Measurements from ENCODE around the gene SPACA4.
A peak's percentile ranks its signal among the peaks of the same experiment; 100 is the strongest.

The SPACA4 gene

GRCh38 chr19:48598996-48599700 is 7.4 kb upstream of the SPACA4 start:
- DNase-seq: no peak

DNA sequence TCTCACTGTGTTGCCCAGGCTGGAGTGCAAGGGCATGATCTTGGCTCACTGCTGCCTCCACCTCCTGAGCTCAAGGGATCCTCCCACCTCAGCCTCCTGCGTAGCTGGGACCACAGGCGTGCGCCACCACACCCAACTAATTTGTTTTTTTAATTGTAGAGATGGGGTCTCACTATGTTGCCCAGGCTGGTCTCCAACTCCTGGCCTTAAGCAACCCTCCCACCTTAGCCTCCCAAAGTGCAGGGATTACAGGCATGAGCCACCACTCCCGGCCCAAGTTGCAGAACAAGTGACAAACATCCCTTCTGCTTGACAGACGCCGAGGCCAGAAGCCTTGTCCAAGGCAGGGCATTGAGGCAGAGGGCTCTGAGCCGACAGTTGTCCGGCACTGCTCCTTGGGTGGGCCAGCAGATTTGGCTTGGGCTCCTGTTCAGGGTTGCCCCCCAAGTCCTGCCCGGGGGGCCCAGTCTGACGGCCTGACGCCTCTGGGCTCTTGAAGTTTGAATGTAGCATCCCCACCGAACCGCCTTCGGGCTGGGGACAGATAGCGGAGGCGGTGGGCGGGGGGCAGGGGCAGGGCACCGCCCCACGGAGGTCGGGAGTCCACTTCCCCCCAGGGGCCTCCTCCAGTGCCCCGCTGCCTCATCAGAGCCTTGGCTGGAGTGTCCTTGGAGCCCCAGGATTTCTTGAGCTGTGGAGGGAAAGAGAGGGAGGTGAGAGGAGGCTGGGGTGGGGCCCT is 5.7 kb upstream of the SPACA4 start:
- no peak for DNase-seq

DNA sequence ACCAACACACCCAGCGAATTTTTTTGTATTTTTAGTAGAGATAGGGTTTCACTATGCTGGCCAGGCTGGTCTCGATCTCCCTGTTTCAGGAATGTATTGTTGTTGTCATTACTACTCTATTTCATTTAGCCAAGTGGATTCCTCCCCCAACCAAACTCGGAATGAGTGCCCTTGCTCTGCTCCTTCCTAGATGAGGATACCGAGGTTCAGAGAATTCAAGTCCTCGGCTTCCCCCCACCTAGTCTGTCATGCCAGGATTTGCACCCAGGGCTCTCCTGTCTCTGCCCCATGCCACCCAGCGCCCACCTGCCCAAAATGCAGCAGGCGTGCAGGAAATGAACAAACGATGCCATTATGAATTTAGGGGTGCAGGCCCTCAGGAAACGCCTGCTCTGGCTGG is 3.5 kb upstream of the SPACA4 start:
- no peak for DNase-seq

- no peak for DNase-seq
These were observed 3.1 kb upstream of the SPACA4 start for GRCh38 chr19:48603449-48603848.

DNA sequence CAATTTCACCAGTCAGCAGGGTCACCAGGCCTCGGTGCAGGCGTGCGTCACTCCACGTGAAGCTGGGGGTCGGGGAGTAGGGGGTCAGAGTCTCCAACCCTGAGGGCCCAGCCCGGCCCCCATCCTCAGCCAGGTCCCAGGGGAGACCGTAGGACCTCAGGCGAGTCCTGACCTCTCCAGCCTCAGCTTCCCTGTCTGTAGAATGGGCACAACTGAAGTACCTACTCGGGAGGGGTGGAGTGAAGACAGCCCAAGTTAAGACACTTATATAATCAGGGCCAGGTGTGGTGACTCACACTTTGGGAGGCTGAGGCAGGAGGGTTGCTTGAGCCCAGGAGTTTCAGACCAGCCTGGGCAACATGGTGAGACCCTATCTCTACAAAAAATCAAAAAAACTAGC is 2.7 kb upstream of the SPACA4 start:
- no peak for DNase-seq

- no peak for DNase-seq
These were observed 815 bp downstream of the SPACA4 start for GRCh38 chr19:48607359-48607755.

DNA sequence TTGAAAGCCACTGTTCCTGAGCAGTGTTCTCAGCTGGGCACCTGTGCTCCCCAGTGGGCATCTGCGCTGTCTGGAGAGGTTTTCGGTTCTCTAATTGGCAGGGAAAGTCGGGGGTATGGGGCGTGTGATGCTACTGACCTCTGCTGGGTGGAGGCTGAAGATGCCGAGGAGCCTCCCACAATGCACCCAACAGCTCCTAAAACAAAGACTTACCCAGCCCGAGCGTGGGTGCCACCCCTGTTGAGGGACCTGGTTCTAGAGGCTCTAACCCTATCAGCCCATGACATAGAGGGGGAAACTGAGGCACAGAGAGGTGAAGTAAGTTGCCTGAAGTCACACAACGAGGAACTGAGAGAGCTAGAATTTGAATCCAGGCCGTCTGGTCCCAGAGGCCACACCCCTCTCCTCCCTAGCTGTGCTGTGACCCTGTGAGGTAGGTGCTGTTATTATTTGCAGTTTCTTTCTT is 2.3 kb downstream of the SPACA4 start:
- peak; percentile 31 for DNase-seq

DNA sequence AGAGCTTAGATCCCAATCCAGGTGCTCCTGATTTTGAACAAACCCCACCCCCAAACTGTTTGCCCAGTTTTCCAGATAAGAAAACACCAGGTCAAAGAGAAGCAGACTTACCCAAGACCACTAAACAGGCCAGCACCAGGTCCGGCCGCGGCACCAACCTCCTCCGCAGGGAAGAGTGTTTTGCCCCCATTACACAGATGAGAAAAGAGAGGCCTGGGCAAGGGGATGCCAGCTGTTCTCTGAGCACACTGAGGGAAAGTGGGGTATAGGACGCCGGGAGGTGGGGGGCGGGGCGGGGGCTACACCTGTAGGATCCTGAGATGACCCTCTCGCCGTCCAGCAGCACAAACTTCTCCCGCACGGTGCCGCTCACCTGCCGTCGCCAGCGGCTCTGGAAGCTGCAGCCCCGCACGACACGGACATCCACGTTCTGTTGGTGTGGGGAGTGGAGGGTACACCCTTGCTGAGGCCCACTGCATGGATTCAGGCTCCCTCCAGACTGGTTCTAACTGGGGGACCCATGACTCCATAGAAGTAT is 3.1 kb downstream of the SPACA4 start:
- no peak for DNase-seq

DNA sequence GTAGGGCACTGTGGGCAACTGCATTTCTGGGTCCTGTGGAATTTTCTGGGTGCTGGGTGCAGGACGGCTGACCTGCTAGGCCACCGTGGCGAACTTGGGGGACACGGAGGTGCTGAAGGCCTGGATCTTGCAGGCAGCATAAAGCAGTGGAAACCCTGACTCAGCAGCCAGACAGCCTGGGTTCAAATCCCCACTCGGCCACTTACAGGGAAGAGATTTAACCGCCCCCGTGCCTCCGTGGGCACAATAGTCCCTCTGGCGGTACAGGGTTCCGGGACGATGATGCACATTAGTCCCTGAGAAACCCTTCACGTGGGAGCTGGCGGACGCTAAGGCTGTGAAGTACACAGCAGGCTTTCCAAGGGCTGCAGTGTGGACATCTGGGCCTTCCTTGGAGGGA is 5.3 kb downstream of the SPACA4 start:
- DNase-seq: no peak

DNA sequence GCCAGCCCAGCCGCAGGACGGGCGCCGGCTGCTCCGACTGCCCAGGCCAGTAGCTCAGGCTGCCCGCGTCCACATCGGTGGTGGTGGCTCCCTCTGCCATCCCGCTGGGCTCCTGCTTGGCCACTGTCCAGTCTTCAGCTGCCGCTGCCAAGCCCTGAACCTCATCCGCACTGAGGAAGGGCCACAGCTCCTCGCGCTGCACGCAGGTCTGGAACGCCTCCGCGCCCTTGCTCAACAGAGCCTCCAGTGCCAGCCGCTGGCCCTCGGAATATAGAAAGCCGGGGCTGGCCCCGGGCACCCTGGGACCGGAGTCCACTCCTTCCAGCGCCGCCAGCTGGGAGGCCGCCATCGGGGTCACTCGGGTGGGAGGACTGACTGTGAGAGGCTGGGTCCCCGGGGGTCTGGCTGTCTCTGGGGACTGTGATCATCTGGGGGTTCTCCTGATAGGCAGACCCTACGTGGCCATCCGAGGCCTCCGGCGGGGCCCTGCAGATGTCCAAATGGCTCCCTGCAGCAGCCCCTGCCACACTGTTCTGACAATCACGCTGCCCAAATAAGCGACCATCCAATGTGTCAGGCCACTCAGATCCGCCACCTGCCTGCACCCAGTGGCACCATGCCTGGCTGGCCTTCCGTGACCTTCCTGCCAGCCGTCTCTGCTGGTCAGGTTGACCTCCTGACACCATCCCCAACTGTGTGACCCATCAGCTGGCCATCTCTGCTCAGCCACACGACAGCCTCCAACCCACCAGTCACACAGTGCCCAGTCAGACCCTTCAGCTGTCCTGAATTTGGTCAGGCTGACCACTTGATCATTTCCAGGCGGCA is 6.7 kb downstream of the SPACA4 start:
- DNase-seq: no peak

- no peak for DNase-seq
These were observed 7.4 kb downstream of the SPACA4 start for GRCh38 chr19:48613852-48614435.

- no peak for DNase-seq
These were observed 8.1 kb downstream of the SPACA4 start, which contains the start of gene FAM83E for GRCh38 chr19:48614436-48615230. Gene FAM83E (minus strand): TSS chr19:48615076. CDS start chr19:48613372, 1,704 bp downstream.

GRCh38 chr19:48615231-48616040 is 8.9 kb downstream of the SPACA4 start:
- no peak for DNase-seq

DNA sequence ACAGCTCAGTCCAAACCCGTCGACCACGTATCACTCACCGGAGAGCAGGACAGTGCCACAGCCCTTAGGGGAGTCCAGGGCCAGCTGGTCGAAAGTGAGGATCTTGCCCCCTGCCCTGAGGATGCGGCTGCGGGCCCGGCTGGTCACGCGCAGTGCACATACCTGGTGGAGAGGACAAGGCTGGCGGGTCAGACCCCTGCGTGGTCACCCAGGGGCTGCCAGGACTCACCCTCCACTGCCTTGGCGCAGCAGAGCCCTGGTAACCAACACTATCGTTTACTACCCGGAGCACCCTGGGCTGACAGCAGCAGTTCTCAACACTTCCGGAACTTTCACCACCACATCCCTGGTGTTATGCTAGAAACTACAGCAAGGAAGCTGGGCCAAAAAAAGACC is 9.5 kb downstream of the SPACA4 start:
- no peak for DNase-seq

- DNase-seq: no peak
These were observed 10.0 kb downstream of the SPACA4 start for GRCh38 chr19:48616491-48617056.

DNA sequence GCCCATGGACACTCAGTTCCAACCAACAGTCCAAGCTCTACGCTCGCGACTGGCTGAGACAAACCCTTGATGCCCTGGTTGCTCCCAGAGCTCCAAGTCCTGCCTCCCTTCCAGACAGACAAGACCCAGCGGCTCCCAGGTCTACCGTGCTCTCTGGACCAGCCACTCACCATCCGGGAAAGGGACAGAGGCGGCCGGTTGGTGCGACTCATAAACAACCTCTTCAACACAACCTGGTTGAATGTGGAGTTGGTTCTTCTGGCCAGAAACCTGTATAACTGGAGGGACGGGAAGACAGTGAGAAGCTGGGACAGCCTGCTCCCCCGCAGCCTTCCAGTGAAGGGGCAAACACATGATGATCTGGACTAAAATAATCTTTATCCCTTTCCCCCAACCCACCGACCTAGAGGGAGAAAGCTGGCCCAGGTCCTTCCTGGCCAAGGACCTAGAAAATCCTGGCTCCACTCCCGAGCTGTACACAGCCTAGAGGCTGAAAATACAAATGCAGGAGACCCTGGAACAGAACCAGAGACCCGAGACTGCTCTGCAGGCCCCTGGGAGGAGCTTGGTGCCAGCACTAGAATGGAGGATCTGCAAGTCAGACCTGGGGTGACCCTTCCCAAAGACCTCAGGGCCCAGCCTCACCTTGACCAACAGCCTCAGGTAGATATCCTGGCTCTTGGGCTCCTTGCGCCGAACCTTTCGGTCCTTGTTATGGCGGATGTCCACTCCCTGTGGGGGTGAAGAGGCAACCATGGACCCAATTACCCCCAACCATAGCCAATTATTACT is 10.8 kb downstream of the SPACA4 start:
- DNase-seq: no peak

- no peak for DNase-seq
These were observed 11.9 kb downstream of the SPACA4 start for GRCh38 chr19:48618278-48618915.

DNA sequence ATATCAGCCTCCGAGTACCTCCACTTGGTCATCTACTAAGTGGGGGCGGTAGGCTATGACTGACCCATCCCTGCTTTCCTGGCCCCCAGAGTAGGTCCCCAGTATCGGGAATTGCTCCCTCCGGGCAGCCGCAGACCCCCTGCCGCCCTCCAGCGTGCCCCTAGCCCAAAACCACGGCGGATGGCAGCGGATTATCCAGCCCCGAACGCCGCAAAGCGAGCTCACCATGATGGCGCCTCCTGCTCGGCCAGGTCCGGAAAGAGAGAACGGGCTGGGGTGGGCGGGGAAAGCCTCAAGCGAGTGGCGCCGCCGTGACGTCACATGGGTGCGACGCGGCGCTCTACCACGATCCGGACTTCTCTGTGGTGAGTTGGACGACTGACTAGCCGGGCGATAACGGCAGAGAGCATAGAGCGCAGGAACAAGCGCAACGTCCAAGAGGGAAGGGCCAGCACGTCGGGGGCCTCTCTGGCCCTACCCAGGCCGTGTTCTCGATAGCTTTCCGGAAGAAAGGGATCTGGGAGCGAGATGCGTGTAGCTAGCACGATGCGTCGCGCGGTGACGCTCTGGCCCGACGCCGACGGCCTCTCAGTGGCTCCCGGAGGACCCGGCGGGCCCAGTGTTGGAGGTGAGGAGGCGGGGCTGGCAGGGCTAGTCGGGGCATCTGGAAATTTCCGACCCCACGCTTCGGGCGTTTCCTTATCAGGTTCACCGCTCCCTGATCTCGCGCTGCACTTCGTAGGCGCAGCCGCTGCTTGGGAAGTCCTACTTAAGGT is 12.6 kb downstream of the SPACA4 start, which contains the start of the genes RPL18 and SPHK2:
RPL18 (minus strand) TSS at position 263 of the 776 bp plus-strand sequence; CDS start at position 228, 35 bp downstream.
SPHK2 (plus strand) TSS at position 591 of the 776 bp plus-strand sequence. CDS start 1,009 bp downstream, outside the sequence.
- DNase-seq: peak; percentile 90

Measured in T-helper 9 cell (primary cell).